Naive thymus-derived CD4-positive, alpha-beta T cell (primary cell): ENCODE measurements around the gene SMG1. TPM values are rescaled to one million over a fixed set of nuclear protein-coding genes. Genes with fewer than 3 reads are reported as not detected.

Source experiments
- ATAC-seq: fragments of 150-1000 bp; cut with Tn5 transposase; 2 replicates; pipeline ENCODE4 v1.10.0; 2021; ENCODE audit warnings: mild to moderate bottlenecking, moderate library complexity
- CTCF ChIA-PET: fragments of 350-600 bp; sonication (Branson Sonifier 250); formaldehyde crosslinking; loops from one replicate; lab custom pipeline; 2021; ENCODE audit warnings: antibody characterized with exemption; lab: Charles Lee
- POLR2A ChIA-PET: fragments of 350-600 bp; sonication (Branson Sonifier 250); formaldehyde crosslinking; loops from one replicate; lab custom pipeline; 2021; ENCODE audit warnings: antibody characterized with exemption, inconsistent platforms; lab: Charles Lee
- DNase-seq, 9 donors: peaks; one replicate each; pipeline versions ENCODE4 v3.0.0 to v3.0.0-alpha.2; 2020 to 2022; ENCODE audit warnings: mixed read lengths in 1 of 9
- H3K27ac ChIP-seq: one replicate; pipeline ENCODE4 v1.7.0; 2013; ENCODE audit warnings: mild to moderate bottlenecking, low read depth, low read length, moderate library complexity
- H3K27me3 ChIP-seq, 2 donors: one replicate each; pipeline ENCODE4 v1.7.0; 2013; ENCODE audit warnings: low read length in 2 of 2, mild to moderate bottlenecking in 2 of 2, moderate library complexity in 2 of 2; ENCODE audit not compliant: control insufficient read depth in 2 of 2, insufficient read depth in 2 of 2
- H3K36me3 ChIP-seq, 3 experiments: 1 replicate in 2 of 3; 2 replicates in 1 of 3; pipeline ENCODE4 v1.7.0; 2013; ENCODE audit warnings: low read length in 3 of 3, mild to moderate bottlenecking in 3 of 3, moderate library complexity in 1 of 3; ENCODE audit not compliant: insufficient read depth in 3 of 3, control insufficient read depth in 2 of 3
- H3K4me1 ChIP-seq, 2 donors: one replicate each; pipeline ENCODE4 v1.7.0; 2013; ENCODE audit warnings: low read length in 2 of 2, mild to moderate bottlenecking in 2 of 2, moderate library complexity in 1 of 2; ENCODE audit not compliant: control insufficient read depth in 2 of 2, insufficient read depth in 2 of 2
- H3K4me3 ChIP-seq: 2 replicates; pipeline ENCODE4 v1.7.0; 2013; ENCODE audit warnings: mild to moderate bottlenecking, low read length
- H3K9me3 ChIP-seq, 3 experiments: 1 replicate in 2 of 3; 2 replicates in 1 of 3; pipeline ENCODE4 v1.7.0; 2013; ENCODE audit warnings: low read length in 3 of 3; ENCODE audit not compliant: control insufficient read depth in 2 of 3
- H3K27ac Mint-ChIP-seq, 9 donors: one replicate each; pipeline ENCODE4 v1.8.0; 2020 to 2022; ENCODE audit warnings: mixed read lengths in 9 of 9, mild to moderate bottlenecking in 8 of 9, moderate library complexity in 5 of 9, inconsistent platforms in 2 of 9
- H3K27me3 Mint-ChIP-seq, 5 donors: one replicate each; pipeline ENCODE4 v1.8.0; 2021 to 2022; ENCODE audit warnings: mixed read lengths in 5 of 5, mild to moderate bottlenecking in 1 of 5
- H3K36me3 Mint-ChIP-seq, 5 donors: one replicate each; pipeline ENCODE4 v1.8.0; 2020 to 2022; ENCODE audit warnings: mixed read lengths in 5 of 5, mild to moderate bottlenecking in 3 of 5, inconsistent platforms in 1 of 5
- H3K4me1 Mint-ChIP-seq, 7 donors: one replicate each; pipeline ENCODE4 v1.8.0; 2020 to 2022; ENCODE audit warnings: mixed read lengths in 7 of 7, mild to moderate bottlenecking in 3 of 7, inconsistent platforms in 1 of 7
- H3K4me3 Mint-ChIP-seq, 10 donors: one replicate each; pipeline ENCODE4 v1.8.0; 2020 to 2022; ENCODE audit warnings: mild to moderate bottlenecking in 10 of 10, mixed read lengths in 10 of 10, moderate library complexity in 6 of 10, inconsistent platforms in 2 of 10
- H3K9me3 Mint-ChIP-seq, 11 donors: one replicate each; pipeline ENCODE4 v1.8.0; 2020 to 2022; ENCODE audit warnings: mixed read lengths in 11 of 11, mild to moderate bottlenecking in 4 of 11, inconsistent platforms in 1 of 11, moderate library complexity in 1 of 11
- intact Hi-C, 2 donors: fragments of 100-400 bp; cut with micrococcal nuclease; formaldehyde crosslinking; loops; one replicate each; pipeline ENCODE4 v1.15.1; 2023
- polyA plus RNA-seq, 2 donors: library from polyadenylated mRNA; unstranded; fragments of 300-500 nt; fragmentation: Illumina TruSeq; gene quantifications; one replicate each; pipeline ENCODE4 v1.2.3, GENCODE V29; 2021
- total RNA-seq, 6 experiments: library from RNA in 5 of 6; stranded (reverse) in 5 of 6; gene quantifications; 1 replicate in 5 of 6; 2 replicates in 1 of 6; pipeline ENCODE4 v1.2.3 and lab custom pipeline; 2021 to 2026

SMG1 gene
- total and polyA plus RNA-seq, 7 experiments from 2014 or later = 16.0 to 181 (median 158) TPM

DNA sequence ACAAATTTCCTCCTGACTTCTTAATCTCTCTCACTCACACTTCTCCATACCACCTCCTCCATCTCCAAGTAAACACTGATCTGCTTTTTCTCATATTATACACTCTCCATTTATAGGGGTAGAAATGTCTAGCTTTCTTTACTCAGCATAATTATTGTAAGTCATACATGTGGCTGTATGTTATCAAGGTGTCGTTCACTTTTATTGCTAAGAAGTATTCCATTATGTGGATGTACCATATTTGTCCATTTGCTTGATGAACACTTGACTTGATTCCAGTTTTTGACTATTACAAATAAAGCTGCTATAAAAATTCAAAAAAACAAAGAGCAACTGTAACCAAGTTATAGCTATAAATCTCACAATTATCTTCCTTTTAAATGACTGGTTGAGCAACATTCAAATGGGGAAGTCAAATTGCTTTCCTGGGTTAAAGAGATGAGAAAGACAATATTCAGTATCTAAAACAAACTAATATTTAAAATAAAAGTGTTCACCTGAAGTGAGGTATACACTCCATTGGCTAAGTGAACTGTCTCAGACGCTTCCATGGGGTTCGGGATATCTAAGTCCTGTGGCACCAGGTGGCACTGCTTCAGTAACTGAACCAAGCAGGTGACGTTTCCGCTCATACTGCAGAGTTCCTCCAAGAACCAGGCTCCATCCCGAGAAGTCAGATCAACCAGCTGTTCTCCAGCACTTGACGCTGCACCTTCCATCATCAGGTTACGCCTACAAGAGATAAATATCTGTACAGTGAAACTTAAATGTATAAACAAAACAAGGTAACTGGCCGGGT is 92.3 kb downstream of the SMG1 start:
- Mint-ChIP-seq H3K4me1 (peaks cover 0 to 11% (median 0%) of the 10 kb centered on the region in 7 donors), H3K27me3 (no peaks in the 10 kb centered on the region), H3K27ac (peak overlapping the region in 3 of 9 donors; percentile 4 to 22 (median 21)), H3K36me3 (peaks cover 18 to 64% (median 42%) of the 10 kb centered on the region in 5 donors), H3K9me3 (no peaks in the 10 kb centered on the region), H3K4me3 (no peak overlapping the region)
- ChIA-PET POLR2A (interaction anchor here (1.5 to 1.9 kb wide), 2 partner anchors 15 to 30 kb away, joined by 3 to 5 read pairs; no protein-coding TSS in a partner anchor), CTCF (interaction anchor here (1.5 kb wide), 1 partner anchor 32 kb away, joined by 3 read pairs; no protein-coding TSS in a partner anchor)
- Histone ChIP-seq H3K4me3 (no peak overlapping the region), H3K9me3 (no peaks in the 10 kb centered on the region), H3K27me3 (no peaks in the 10 kb centered on the region), H3K36me3 (peaks cover 37 to 93% (median 78%) of the 10 kb centered on the region in 3 experiments), H3K4me1 (no peaks in the 10 kb centered on the region), H3K27ac (no peak overlapping the region)
- intact Hi-C loops = no loop called here
- DNase-seq = no peak
- no peak for ATAC-seq

DNA sequence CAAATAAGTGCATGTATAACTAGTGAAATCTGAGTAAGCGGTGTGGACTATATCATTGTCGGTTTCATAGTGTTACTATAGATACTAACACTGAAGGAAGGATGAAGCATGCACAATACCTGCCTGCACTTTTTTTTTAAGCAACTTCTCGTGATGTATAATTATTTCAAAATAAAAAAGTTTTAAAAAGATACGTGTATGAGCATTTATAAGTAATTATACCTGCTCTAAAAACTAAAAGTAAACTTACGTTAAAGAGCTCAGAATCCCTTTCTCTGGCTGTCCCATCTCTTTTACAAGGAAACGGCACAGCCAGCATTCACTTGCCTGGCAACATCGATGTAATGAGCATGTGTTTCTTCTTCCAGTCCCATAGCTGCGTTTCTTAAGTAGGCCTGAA is 93.6 kb downstream of the SMG1 start:
- Mint-ChIP-seq H3K27me3 (no peaks in the 10 kb centered on the region), H3K4me1 (peaks cover 0 to 11% (median 0%) of the 10 kb centered on the region in 7 donors), H3K27ac (no peak overlapping the region), H3K9me3 (no peaks in the 10 kb centered on the region), H3K4me3 (no peak overlapping the region), H3K36me3 (peaks cover 23 to 66% (median 41%) of the 10 kb centered on the region in 5 donors)
- H3K36me3 ChIP-seq = peaks cover 34 to 92% (median 68%) of the 10 kb centered on the region in 3 experiments
- H3K27me3 ChIP-seq = no peaks in the 10 kb centered on the region
- intact Hi-C loops = no loop called here
- CTCF ChIA-PET = no interaction called here
- no peaks in the 10 kb centered on the region for H3K4me1 ChIP-seq
- no peaks in the 10 kb centered on the region for H3K9me3 ChIP-seq
- H3K27ac ChIP-seq = no peak overlapping the region
- POLR2A ChIA-PET = interaction anchor here (1.5 to 2.0 kb wide), 2 partner anchors 29 to 31 kb away, joined by 3 to 6 read pairs; partner anchors contain the start of gene ARL6IP1
- DNase-seq (no peak), ATAC-seq (no peak)
- H3K4me3 ChIP-seq = no peak overlapping the region

DNA sequence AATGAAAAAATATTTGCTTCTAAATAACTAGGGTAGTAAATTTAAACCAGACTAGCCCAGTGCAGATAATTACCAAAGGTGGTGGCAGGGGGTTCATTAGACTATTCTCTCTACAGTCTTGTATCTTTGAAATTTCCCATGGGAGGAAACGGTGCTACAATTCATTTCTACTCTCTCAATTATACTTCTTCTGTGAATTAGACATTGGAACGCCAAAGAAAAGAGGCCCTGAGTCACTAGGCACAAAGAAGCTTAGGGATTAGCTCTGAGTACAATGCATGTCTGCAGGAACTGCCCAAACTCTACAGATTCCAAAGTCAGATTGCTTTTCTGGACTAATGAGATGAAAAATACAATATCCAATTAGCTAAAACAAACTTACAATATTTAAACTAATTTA is 94.2 kb downstream of the SMG1 start:
- Mint-ChIP-seq H3K4me1 (peaks cover 0 to 6% (median 0%) of the 10 kb centered on the region in 7 donors), H3K27ac (no peak overlapping the region), H3K36me3 (peaks cover 19 to 61% (median 37%) of the 10 kb centered on the region in 5 donors), H3K4me3 (no peak overlapping the region), H3K9me3 (no peaks in the 10 kb centered on the region), H3K27me3 (no peaks in the 10 kb centered on the region)
- no peak overlapping the region for H3K4me3 ChIP-seq
- peaks cover 32 to 86% (median 62%) of the 10 kb centered on the region in 3 experiments for H3K36me3 ChIP-seq
- ATAC-seq = no peak
- intact Hi-C loops = no loop called here
- DNase-seq = no peak
- POLR2A ChIA-PET = interaction anchor here (2.0 kb wide), 1 partner anchor 30 kb away, joined by 6 read pairs; the partner anchor contains the start of gene ARL6IP1
- H3K9me3 ChIP-seq = no peaks in the 10 kb centered on the region
- no peaks in the 10 kb centered on the region for H3K27me3 ChIP-seq
- CTCF ChIA-PET = interaction anchor here (0.9 kb wide), 1 partner anchor 31 kb away, joined by 3 read pairs; the partner anchor contains the start of gene ARL6IP1
- no peak overlapping the region for H3K27ac ChIP-seq
- no peaks in the 10 kb centered on the region for H3K4me1 ChIP-seq

DNA sequence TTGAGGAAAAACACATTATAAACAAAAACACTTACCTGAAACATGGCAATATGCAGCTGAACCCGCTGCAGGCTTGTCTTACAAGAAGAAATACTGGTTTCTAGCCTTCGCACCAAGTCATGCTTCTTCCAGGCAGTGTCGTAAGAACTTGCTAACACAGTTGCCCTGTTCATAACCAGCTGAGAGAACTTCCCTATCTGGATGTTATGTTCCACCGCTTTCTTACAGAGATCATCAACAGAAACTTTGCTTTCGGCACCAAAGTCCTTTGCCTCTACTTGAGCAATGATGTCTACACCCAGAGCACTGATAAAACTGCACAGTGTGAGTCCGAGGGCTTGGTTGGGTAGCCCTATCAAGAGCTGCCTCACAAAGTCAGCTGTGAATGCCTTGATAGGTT is 97.0 kb downstream of the SMG1 start:
- H3K36me3 Mint-ChIP-seq = peaks cover 13 to 44% (median 23%) of the 10 kb centered on the region in 5 donors
- Histone ChIP-seq H3K9me3 (no peaks in the 10 kb centered on the region), H3K36me3 (peaks cover 21 to 58% (median 38%) of the 10 kb centered on the region in 3 experiments), H3K27ac (no peak overlapping the region), H3K4me3 (no peak overlapping the region), H3K4me1 (no peaks in the 10 kb centered on the region), H3K27me3 (no peaks in the 10 kb centered on the region)
- H3K27me3 Mint-ChIP-seq = no peaks in the 10 kb centered on the region
- intact Hi-C loops = no loop called here
- peak overlapping the region in 1 of 9 donors; percentile 19 for H3K27ac Mint-ChIP-seq
- ChIA-PET POLR2A (no interaction called here), CTCF (interaction anchor here (1.5 to 2.2 kb wide), 2 partner anchors 10 to 13 kb away, joined by 4 read pairs; no protein-coding TSS in a partner anchor)
- DNase-seq (no peak), ATAC-seq (no peak)
- H3K4me3 Mint-ChIP-seq = no peak overlapping the region
- no peaks in the 10 kb centered on the region for H3K9me3 Mint-ChIP-seq
- no peaks in the 10 kb centered on the region for H3K4me1 Mint-ChIP-seq

DNA sequence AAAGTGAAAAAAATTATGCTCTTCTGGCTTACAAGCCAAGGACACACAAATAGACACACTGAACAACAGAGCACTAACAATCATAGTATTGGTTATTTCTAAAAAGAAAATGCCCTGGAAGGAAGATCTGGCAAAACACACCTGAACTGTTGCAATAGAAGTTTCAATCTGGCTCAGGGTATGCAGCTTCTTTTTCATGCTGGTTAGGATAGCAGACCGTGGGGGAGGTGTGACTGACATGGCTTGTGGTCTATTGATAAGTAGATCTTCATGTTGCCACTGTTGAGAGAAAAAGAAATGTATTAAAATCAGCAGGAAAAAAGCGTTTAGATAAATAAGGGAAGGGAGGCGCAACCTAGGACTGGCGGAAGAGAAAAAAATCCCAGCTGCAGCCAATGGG is 98.3 kb downstream of the SMG1 start:
- H3K27me3 Mint-ChIP-seq = no peaks in the 10 kb centered on the region
- no peak for ATAC-seq
- H3K36me3 ChIP-seq = peaks cover 13 to 46% (median 31%) of the 10 kb centered on the region in 3 experiments
- H3K27ac ChIP-seq = no peak overlapping the region
- no peaks in the 10 kb centered on the region for H3K4me1 Mint-ChIP-seq
- no peaks in the 10 kb centered on the region for H3K9me3 ChIP-seq
- no peak overlapping the region for H3K4me3 Mint-ChIP-seq
- H3K4me1 ChIP-seq = no peaks in the 10 kb centered on the region
- H3K36me3 Mint-ChIP-seq = peaks cover 8 to 35% (median 18%) of the 10 kb centered on the region in 5 donors
- no peak for DNase-seq
- H3K27me3 ChIP-seq = no peaks in the 10 kb centered on the region
- no peaks in the 10 kb centered on the region for H3K9me3 Mint-ChIP-seq
- peak overlapping the region in 5 of 9 donors; percentile 7 to 43 (median 26) for H3K27ac Mint-ChIP-seq
- H3K4me3 ChIP-seq = no peak overlapping the region
- ChIA-PET CTCF (interaction anchor here (2.2 kb wide), 1 partner anchor 12 kb away, joined by 4 read pairs; no protein-coding TSS in a partner anchor), POLR2A (interaction anchor here (0.8 kb wide), 1 partner anchor 25 kb away, joined by 3 read pairs; no protein-coding TSS in a partner anchor)
- intact Hi-C loops = no loop called here

DNA sequence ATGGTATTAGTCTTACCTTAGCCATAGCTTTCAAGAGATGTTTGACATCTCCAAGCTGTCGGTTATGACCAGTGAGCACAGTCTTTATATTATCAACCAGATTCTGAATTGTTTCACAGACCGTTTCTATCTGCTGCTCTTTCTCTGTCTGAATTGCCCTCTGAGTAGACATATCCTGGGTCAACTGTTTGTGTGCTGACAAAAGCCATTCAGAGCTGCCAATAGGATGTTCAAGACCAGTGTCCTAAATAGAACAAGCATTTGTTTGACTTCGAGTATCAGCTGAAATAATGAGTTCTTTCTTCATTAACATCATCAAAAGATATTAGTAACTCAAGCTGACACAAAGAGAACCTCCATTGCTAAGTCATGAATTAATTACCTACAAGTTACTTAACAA is 109.9 kb downstream of the SMG1 start:
- no peaks in the 10 kb centered on the region for H3K9me3 ChIP-seq
- ChIA-PET CTCF (interaction anchor here (1.3 kb wide), 1 partner anchor 13 kb away, joined by 4 read pairs; no protein-coding TSS in a partner anchor), POLR2A (interaction anchor here (4.0 kb wide), 1 partner anchor 13 kb away, joined by 22 read pairs; the partner anchor contains the start of gene ARL6IP1)
- H3K36me3 ChIP-seq = peaks cover 16 to 61% (median 28%) of the 10 kb centered on the region in 3 experiments
- H3K27ac ChIP-seq = no peak overlapping the region
- Mint-ChIP-seq H3K4me3 (no peak overlapping the region), H3K9me3 (peaks cover 0 to 2% (median 0%) of the 10 kb centered on the region in 11 donors), H3K27ac (no peak overlapping the region), H3K27me3 (no peaks in the 10 kb centered on the region), H3K36me3 (peaks cover 7 to 51% (median 36%) of the 10 kb centered on the region in 5 donors), H3K4me1 (peaks cover 0 to 17% (median 14%) of the 10 kb centered on the region in 7 donors)
- H3K4me3 ChIP-seq = no peak overlapping the region
- H3K27me3 ChIP-seq = no peaks in the 10 kb centered on the region
- intact Hi-C loops = no loop called here
- DNase-seq (no peak), ATAC-seq (no peak)
- no peaks in the 10 kb centered on the region for H3K4me1 ChIP-seq
